CD4-positive, alpha-beta T cell treated with Interferon alpha-2 for 1 hour (primary cell): Measurements from ENCODE around the gene ABHD14A.
"Not testable (repeated sequence)": the region's sequence is repeated elsewhere in the genome, so short reads cannot be mapped to it uniquely, and the experiment has no call there.

Experiments
- DNase-seq, 2 donors: peaks; one replicate each; pipeline ENCODE4 v3.0.0-alpha.2; 2020 to 2022

The ABHD14A gene

GRCh38 chr3:51974963-51975851 is at the start of gene ABHD14A:
Gene ABHD14A, plus strand, starts transcription at chr3:51975064. Its CDS starts 72 bp downstream, at chr3:51975136.
- peak; percentile 73 to 88 for DNase-seq

- DNase-seq, result no peak
These were observed 47.5 kb upstream of the ABHD14A start for GRCh38 chr3:51927061-51927977.

GRCh38 chr3:51928438-51928837 is 46.4 kb upstream of the ABHD14A start:
- DNase-seq, result no peak

GRCh38 chr3:51928981-51929380 is 45.9 kb upstream of the ABHD14A start:
- not testable (repeated sequence) for DNase-seq

GRCh38 chr3:51929420-51930003 is 45.4 kb upstream of the ABHD14A start:
- no peak for DNase-seq

GRCh38 chr3:51930439-51930838 is 44.4 kb upstream of the ABHD14A start:
- no peak for DNase-seq

- DNase-seq, result no peak
These were observed 43.1 kb upstream of the ABHD14A start for GRCh38 chr3:51931756-51932155.

GRCh38 chr3:51932471-51933370 is 42.1 kb upstream of the ABHD14A start:
- DNase-seq, result no peak

GRCh38 chr3:51933471-51934138 is 41.3 kb upstream of the ABHD14A start:
- DNase-seq, result no peak

GRCh38 chr3:51934139-51934850 is 40.6 kb upstream of the ABHD14A start:
- DNase-seq, result no peak

- DNase-seq, result no peak
These were observed 39.6 kb upstream of the ABHD14A start for GRCh38 chr3:51934991-51935885.

GRCh38 chr3:51935886-51936755 is 38.7 kb upstream of the ABHD14A start:
- DNase-seq, result no peak

GRCh38 chr3:51937014-51937413 is 37.9 kb upstream of the ABHD14A start:
- DNase-seq, result no peak

- DNase-seq, result no peak
These were observed 37.0 kb upstream of the ABHD14A start for GRCh38 chr3:51937611-51938450.

- no peak for DNase-seq
These were observed 36.0 kb upstream of the ABHD14A start for GRCh38 chr3:51938780-51939425.

GRCh38 chr3:51940648-51941462 is 34.0 kb upstream of the ABHD14A start:
- DNase-seq, result no peak
